Endothelial cell of umbilical vein (primary cell): ENCODE results near the gene UBE2H. TPM values are rescaled to one million over a fixed set of nuclear protein-coding genes. Genes with fewer than 3 reads are reported as not detected.

ENCODE experiments used
- BruUV-seq: library from RNA; stranded (reverse); fragments of 400-500 nt; replicated peaks from 2 replicates; lab custom pipeline; 2021; lab: Mats Ljungman, UMichigan
- CTCF ChIA-PET: fragments of 300-600, 350-600 bp; sonication (Branson Sonifier 250); formaldehyde crosslinking; loops from one replicate; lab custom pipeline; 2021; ENCODE audit warnings: antibody characterized with exemption, inconsistent platforms; lab: Charles Lee
- POLR2A ChIA-PET: fragments of 300-600, 350-600 bp; sonication (Branson Sonifier 250); formaldehyde crosslinking; loops from one replicate; lab custom pipeline; 2021; ENCODE audit warnings: antibody characterized with exemption, inconsistent platforms; lab: Charles Lee
- DNase-seq: peaks from one replicate; pipeline ENCODE4 v3.0.0-alpha.2; 2011; ENCODE audit warnings: low read depth, low spot score
- FAIRE-seq: peaks from 2 replicates; lab custom pipeline; 2011; peaks lifted over from hg19 to GRCh38; lab: Jason Lieb, UNC
- H2AFZ ChIP-seq: 2 replicates; pipeline ENCODE4 v1.6.0; 2012; ENCODE audit warnings: low read depth, low read length, control low read depth, inconsistent platforms
- H3K27ac ChIP-seq: 2 replicates; pipeline ENCODE4 v1.5.1; 2011; ENCODE audit warnings: low read depth, mild to moderate bottlenecking, control low read depth, low read length, moderate library complexity; ENCODE audit not compliant: insufficient read depth
- H3K27me3 ChIP-seq, 2 experiments: 2 replicates each; pipeline versions ENCODE4 v1.6.0 to v1.6.1; 2011; ENCODE audit warnings: low read length in 2 of 2, mixed read lengths in 1 of 2; ENCODE audit not compliant: control insufficient read depth in 2 of 2, insufficient read depth in 2 of 2
- H3K36me3 ChIP-seq, 2 experiments: 2 replicates in 1 of 2; 3 replicates in 1 of 2; pipeline ENCODE4 v1.5.1; 2011; ENCODE audit warnings: low read length in 2 of 2, mild to moderate bottlenecking in 1 of 2, moderate library complexity in 1 of 2; ENCODE audit not compliant: control insufficient read depth in 2 of 2, insufficient read depth in 2 of 2; ENCODE audit errors: extremely low read depth in 1 of 2
- H3K4me1 ChIP-seq: 3 replicates; pipeline ENCODE4 v1.5.1; 2011; ENCODE audit warnings: mild to moderate bottlenecking, low read length; ENCODE audit not compliant: control insufficient read depth, insufficient read depth; ENCODE audit errors: extremely low read depth
- H3K4me2 ChIP-seq: 2 replicates; pipeline ENCODE4 v1.6.1; 2011; ENCODE audit warnings: low read length, control low read depth, mixed read lengths; ENCODE audit not compliant: insufficient read depth
- H3K4me3 ChIP-seq, 3 experiments: fragments of 200-600 bp in 1 of 3; sonication (generic), shearing (Covaris generic) in 1 of 3; replicated peaks in 1 of 3; 2 replicates each; pipeline ENCODE4 v1.5.1; 2011 to 2016; ENCODE audit warnings: control low read depth in 3 of 3, low read length in 3 of 3, mild to moderate bottlenecking in 2 of 3, inconsistent platforms in 1 of 3, low read depth in 1 of 3, moderate library complexity in 1 of 3; ENCODE audit not compliant: insufficient read depth in 1 of 3
- H3K79me2 ChIP-seq: 2 replicates; pipeline ENCODE4 v1.6.0; 2012; ENCODE audit warnings: low read length, inconsistent platforms; ENCODE audit not compliant: control insufficient read depth, insufficient read depth
- H3K9ac ChIP-seq: replicated peaks from 2 replicates; pipeline ENCODE3; 2011; ENCODE audit warnings: low read length, control low read depth; ENCODE audit not compliant: insufficient read depth; ENCODE audit errors: extremely low read depth
- H3K9me1 ChIP-seq: replicated peaks from 3 replicates; pipeline ENCODE4 v1.6.0; 2011; ENCODE audit warnings: mild to moderate bottlenecking, low read length; ENCODE audit not compliant: control insufficient read depth, insufficient read depth; ENCODE audit errors: extremely low read depth
- H3K9me3 ChIP-seq: replicated peaks from 2 replicates; pipeline ENCODE4 v1.5.1; 2012; ENCODE audit warnings: low read length, inconsistent platforms; ENCODE audit not compliant: control insufficient read depth, insufficient read depth
- H4K20me1 ChIP-seq: replicated peaks from 2 replicates; pipeline ENCODE3; 2011; ENCODE audit warnings: mild to moderate bottlenecking, low read length; ENCODE audit not compliant: control insufficient read depth, insufficient read depth; ENCODE audit errors: extremely low read depth
- EZH2 ChIP-seq: IDR thresholded peaks from 2 replicates; pipeline ENCODE4 v1.6.1; 2012; ENCODE audit warnings: borderline replicate concordance, low read depth, mild to moderate bottlenecking, moderate library complexity, low read length, inconsistent platforms; ENCODE audit not compliant: severe bottlenecking
- FOS ChIP-seq: IDR thresholded peaks from 2 replicates; pipeline ENCODE4 v1.6.1; 2011; ENCODE audit warnings: mild to moderate bottlenecking, low read length, moderate library complexity, borderline replicate concordance; ENCODE audit not compliant: insufficient read depth
- GATA2 ChIP-seq: IDR thresholded peaks from 2 replicates; pipeline ENCODE4 v1.7.0; 2011; ENCODE audit warnings: low read depth, mild to moderate bottlenecking, moderate library complexity, mixed read lengths, low read length; ENCODE audit not compliant: insufficient read length, insufficient read depth
- JUN ChIP-seq: IDR thresholded peaks from 2 replicates; pipeline ENCODE4 v1.6.1; 2011; ENCODE audit warnings: borderline replicate concordance, low read depth; ENCODE audit not compliant: insufficient read length, insufficient read depth
- MYC ChIP-seq: IDR thresholded peaks from one replicate; pipeline ENCODE4 v1.6.1; 2011; ENCODE audit warnings: mild to moderate bottlenecking, low read depth, low read length
- POLR2A ChIP-seq: IDR thresholded peaks from 2 replicates; pipeline ENCODE4 v1.6.1; 2012; ENCODE audit warnings: low read depth, mild to moderate bottlenecking, control low read depth, low read length
- POLR2AphosphoS5 ChIP-seq: IDR thresholded peaks from 2 replicates; pipeline ENCODE4 v1.6.1; 2012; ENCODE audit warnings: low read depth, mild to moderate bottlenecking, control low read depth, low read length, moderate library complexity; ENCODE audit not compliant: insufficient read depth
- dilution Hi-C: fragments of 300-500 bp; cut with MboI; formaldehyde crosslinking; loops from one replicate; pipeline ENCODE4 v1.15.0; 2019; ENCODE audit warnings: low sequenced_read_pairs; ENCODE audit not compliant: extremely low pct_ligation_motif_present
- intact Hi-C: fragments of 100-400 bp; cut with micrococcal nuclease; formaldehyde crosslinking; loops from one replicate; pipeline ENCODE4 v1.10.0; 2022
- polyA plus RNA-seq, 4 experiments: library from polyadenylated mRNA; depleted of rRNA in 3 of 4; stranded (reverse) in 3 of 4; unstranded in 1 of 4; fragments of >200 nt; gene quantifications; 2 replicates each; pipeline versions ENCODE4 v1.2.1 to v1.2.3, GENCODE V29; 2011 to 2012; ENCODE audit warnings: missing spikeins in 1 of 4
- total RNA-seq: library from RNA; stranded (reverse); gene quantifications from 2 replicates; pipeline ENCODE4 v1.2.3, GENCODE V29; 2021
- TF ChIP-seq, protein P1 (sequence below), 2 donors: IDR thresholded peaks; 1 replicate in 1 of 2; 2 replicates in 1 of 2; pipeline ENCODE4 v1.5.1; 2011; ENCODE audit warnings: low read length in 2 of 2, mild to moderate bottlenecking in 2 of 2, moderate library complexity in 2 of 2, control low read depth in 1 of 2, inconsistent platforms in 1 of 2, low read depth in 1 of 2; ENCODE audit not compliant: insufficient read depth in 1 of 2; ENCODE audit errors: extremely low read depth in 1 of 2
- TF ChIP-seq, protein P2 (sequence below): IDR thresholded peaks from 2 replicates; pipeline ENCODE4 v1.6.1; 2011; ENCODE audit not compliant: insufficient read depth, insufficient read length

UBE2H gene
- total and polyA plus RNA-seq, 2 donors (not counting 3 experiments of a cell fraction or from before 2014, with no cell fraction given) = 51.7 to 90.1 TPM

DNA sequence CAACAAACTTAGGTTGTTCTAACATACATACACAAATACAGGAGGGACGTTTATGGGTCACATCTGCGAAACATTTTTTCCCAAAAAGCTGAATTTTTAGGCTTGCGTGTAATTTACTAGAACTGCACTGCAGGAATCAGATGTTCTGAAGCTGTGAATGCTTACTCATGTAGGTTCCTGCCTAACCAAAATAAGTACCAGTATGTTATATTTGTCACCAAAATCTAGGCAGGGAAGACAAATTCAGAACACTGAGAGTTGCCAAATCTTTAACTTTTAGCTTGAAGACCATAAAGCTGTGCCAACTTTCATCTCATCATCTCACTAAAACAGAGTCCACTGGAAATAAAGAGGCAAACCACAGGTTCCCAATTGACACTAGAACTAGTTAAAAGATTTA lies 5.7 kb downstream of the UBE2H start:
- peaks cover 23% of the 10 kb centered on the region for H3K4me1 ChIP-seq
- intact Hi-C loops = no loop called here
- no peak overlapping the region for H3K9ac ChIP-seq
- TF ChIP-seq GATA2 (no peak), POLR2AphosphoS5 (no peak), EZH2 (no peak), POLR2A (no peak), JUN (no peak), FOS (no peak), MYC (no peak)
- TF ChIP-seq, protein P1, sequence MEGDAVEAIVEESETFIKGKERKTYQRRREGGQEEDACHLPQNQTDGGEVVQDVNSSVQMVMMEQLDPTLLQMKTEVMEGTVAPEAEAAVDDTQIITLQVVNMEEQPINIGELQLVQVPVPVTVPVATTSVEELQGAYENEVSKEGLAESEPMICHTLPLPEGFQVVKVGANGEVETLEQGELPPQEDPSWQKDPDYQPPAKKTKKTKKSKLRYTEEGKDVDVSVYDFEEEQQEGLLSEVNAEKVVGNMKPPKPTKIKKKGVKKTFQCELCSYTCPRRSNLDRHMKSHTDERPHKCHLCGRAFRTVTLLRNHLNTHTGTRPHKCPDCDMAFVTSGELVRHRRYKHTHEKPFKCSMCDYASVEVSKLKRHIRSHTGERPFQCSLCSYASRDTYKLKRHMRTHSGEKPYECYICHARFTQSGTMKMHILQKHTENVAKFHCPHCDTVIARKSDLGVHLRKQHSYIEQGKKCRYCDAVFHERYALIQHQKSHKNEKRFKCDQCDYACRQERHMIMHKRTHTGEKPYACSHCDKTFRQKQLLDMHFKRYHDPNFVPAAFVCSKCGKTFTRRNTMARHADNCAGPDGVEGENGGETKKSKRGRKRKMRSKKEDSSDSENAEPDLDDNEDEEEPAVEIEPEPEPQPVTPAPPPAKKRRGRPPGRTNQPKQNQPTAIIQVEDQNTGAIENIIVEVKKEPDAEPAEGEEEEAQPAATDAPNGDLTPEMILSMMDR (IDR thresholded peaks at IDR 0.05; ENCODE audit: extremely low read depth in 1 of 2, insufficient read depth in 1 of 2, low read depth in 1 of 2, low read length in 2 of 2) = no peak
- TF ChIP-seq, protein P2, sequence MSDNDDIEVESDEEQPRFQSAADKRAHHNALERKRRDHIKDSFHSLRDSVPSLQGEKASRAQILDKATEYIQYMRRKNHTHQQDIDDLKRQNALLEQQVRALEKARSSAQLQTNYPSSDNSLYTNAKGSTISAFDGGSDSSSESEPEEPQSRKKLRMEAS = no peak
- CTCF ChIA-PET = interaction anchor here (6.4 kb wide), 1 partner anchor 64 kb away, joined by 59 read pairs; no protein-coding TSS in a partner anchor
- BruUV-seq = no TSS peak
- no peaks in the 10 kb centered on the region for H3K36me3 ChIP-seq
- H3K9me3 ChIP-seq = no peaks in the 10 kb centered on the region
- dilution Hi-C loops = no loop called here
- no peaks in the 10 kb centered on the region for H3K27me3 ChIP-seq
- no peak overlapping the region for H3K27ac ChIP-seq
- FAIRE-seq = no peak
- POLR2A ChIA-PET = no interaction called here
- no peak overlapping the region for H3K4me2 ChIP-seq
- H4K20me1 ChIP-seq = peaks cover 7% of the 10 kb centered on the region
- H2AFZ ChIP-seq = no peak overlapping the region
- H3K79me2 ChIP-seq = peaks cover 92% of the 10 kb centered on the region
- no peak for DNase-seq
- no peaks in the 10 kb centered on the region for H3K9me1 ChIP-seq
- no peak overlapping the region for H3K4me3 ChIP-seq
